Subcutaneous abdominal adipose tissue (tissue), 5 donors: ENCODE measurements around the gene AREG.

Experiments
- H3K27ac ChIP-seq: one replicate; pipeline ENCODE4 v1.7.0; 2013; ENCODE audit warnings: low read depth, mild to moderate bottlenecking, inconsistent platforms, low read length, moderate library complexity
- H3K27me3 ChIP-seq, 5 donors: one replicate each; pipeline ENCODE4 v1.7.0; 2013; ENCODE audit warnings: low read length in 5 of 5, inconsistent platforms in 1 of 5; ENCODE audit not compliant: control insufficient read depth in 5 of 5, insufficient read depth in 4 of 5
- H3K36me3 ChIP-seq, 5 donors: one replicate each; pipeline ENCODE4 v1.7.0; 2013; ENCODE audit warnings: low read length in 5 of 5; ENCODE audit not compliant: control insufficient read depth in 5 of 5, insufficient read depth in 5 of 5
- H3K4me1 ChIP-seq, 5 donors: one replicate each; pipeline ENCODE4 v1.7.0; 2013; ENCODE audit warnings: low read length in 5 of 5, mild to moderate bottlenecking in 3 of 5, moderate library complexity in 1 of 5; ENCODE audit not compliant: control insufficient read depth in 5 of 5, insufficient read depth in 5 of 5
- H3K4me3 ChIP-seq, 5 donors: one replicate each; pipeline ENCODE4 v1.7.0; 2013; ENCODE audit warnings: low read length in 5 of 5, low read depth in 1 of 5
- H3K9ac ChIP-seq, 5 donors: one replicate each; pipeline ENCODE4 v1.7.0; 2013; ENCODE audit warnings: low read length in 5 of 5, mild to moderate bottlenecking in 4 of 5, moderate library complexity in 3 of 5
- H3K9me3 ChIP-seq, 5 donors: one replicate each; pipeline ENCODE4 v1.7.0; 2013; ENCODE audit warnings: low read length in 5 of 5; ENCODE audit not compliant: control insufficient read depth in 5 of 5
- donor health status: healthy.
- donor health status: healthy.
- donor health status: healthy.
- donor health status: healthy.
- donor health status: healthy.

Gene AREG

DNA sequence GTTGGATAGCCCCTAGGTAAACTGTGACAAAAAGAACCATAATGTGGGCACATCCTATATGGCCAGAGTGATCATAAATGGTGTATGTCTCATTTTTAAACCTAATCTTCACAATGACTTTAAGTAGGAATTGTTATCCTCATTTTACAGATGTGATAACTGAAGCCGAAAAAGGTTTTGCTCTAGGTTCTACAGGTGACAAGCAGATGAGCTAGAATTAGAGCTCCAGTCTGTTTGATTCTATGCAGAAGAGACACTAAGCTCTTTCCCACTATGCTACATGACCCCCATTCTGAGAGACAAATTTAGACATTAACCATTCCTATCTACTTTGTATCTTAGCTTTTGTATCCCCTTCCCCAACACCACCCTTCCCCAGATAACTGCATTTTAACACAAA, 2.0 kb downstream of the AREG start:
- H3K4me3 ChIP-seq: no peak overlapping the region
- no peaks in the 10 kb centered on the region for H3K9me3 ChIP-seq
- no peaks in the 10 kb centered on the region for H3K36me3 ChIP-seq
- H3K27ac ChIP-seq: no peak overlapping the region
- no peak overlapping the region for H3K9ac ChIP-seq
- no peaks in the 10 kb centered on the region for H3K27me3 ChIP-seq
- H3K4me1 ChIP-seq: peaks cover 0 to 10% (median 7%) of the 10 kb centered on the region in 5 donors

DNA sequence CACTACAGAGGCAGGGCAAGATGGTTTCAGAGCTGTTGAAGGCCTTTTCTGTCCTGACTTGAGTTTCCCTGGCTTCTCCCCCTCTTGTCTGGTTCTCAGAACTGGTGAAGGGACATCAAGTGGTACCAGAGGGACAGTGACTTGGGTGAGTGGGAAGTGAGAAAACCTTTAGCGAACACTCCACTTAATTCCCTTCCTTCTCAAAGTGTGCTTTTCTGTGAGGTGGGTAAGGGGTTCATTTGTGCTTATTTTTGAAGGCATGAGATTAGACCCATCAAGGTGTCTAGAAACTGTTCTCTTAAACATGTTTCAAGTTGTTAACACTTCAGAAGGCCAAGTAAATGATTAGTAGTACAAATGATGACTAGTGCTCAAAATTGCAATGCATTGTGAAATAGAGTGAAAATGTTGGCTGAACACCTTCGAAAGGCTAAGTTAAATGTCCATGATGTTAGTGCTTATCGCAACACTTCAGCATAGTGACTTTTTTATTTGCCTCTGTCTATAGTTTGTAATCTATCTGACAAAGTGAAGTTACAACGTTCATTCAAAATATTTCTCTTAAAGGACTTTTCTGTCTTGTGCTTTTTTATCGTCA, 2.8 kb downstream of the AREG start:
- no peaks in the 10 kb centered on the region for H3K36me3 ChIP-seq
- H3K4me1 ChIP-seq: peaks cover 0 to 10% (median 7%) of the 10 kb centered on the region in 5 donors
- H3K27me3 ChIP-seq: no peaks in the 10 kb centered on the region
- H3K9ac ChIP-seq: no peak overlapping the region
- no peak overlapping the region for H3K27ac ChIP-seq
- H3K9me3 ChIP-seq: no peaks in the 10 kb centered on the region
- no peak overlapping the region for H3K4me3 ChIP-seq

DNA sequence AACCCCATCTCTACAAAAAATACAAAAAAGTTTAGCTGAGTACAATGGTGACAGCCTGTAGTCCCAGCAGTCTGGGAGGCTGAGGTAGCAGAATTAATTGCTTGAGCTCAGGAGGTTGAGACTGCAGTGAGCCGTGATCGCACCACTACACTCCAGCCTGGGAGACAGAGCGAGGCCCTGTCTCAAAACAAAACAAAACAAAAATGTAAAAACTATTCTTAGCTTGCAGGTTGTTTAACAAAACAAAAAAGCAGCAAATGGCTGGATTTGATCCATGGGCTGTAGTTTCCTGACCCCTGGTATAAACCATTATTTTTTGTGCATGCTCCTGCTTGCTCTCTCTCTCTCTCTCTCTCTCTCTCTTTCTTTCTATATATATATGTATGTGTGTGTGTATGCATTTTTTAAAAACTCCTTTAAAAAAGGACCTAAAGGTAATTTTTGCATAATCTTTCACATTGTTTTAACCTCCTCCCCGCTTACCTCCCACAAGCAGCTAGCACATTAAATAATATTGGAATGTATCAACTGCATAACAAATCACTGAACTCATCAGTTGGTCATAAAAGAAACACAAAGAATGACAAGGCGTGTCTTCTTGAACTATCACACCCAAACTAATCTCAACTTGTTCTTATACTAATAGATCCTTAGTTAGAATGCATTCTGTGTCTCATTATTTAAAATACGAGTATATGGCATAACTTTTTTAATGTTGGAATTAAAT, 4.8 kb downstream of the AREG start:
- Histone ChIP-seq H3K4me1 (peaks cover 0 to 7% (median 2%) of the 10 kb centered on the region in 5 donors), H3K9me3 (no peaks in the 10 kb centered on the region), H3K27me3 (no peaks in the 10 kb centered on the region), H3K36me3 (no peaks in the 10 kb centered on the region), H3K9ac (no peak overlapping the region), H3K27ac (no peak overlapping the region), H3K4me3 (no peak overlapping the region)

DNA sequence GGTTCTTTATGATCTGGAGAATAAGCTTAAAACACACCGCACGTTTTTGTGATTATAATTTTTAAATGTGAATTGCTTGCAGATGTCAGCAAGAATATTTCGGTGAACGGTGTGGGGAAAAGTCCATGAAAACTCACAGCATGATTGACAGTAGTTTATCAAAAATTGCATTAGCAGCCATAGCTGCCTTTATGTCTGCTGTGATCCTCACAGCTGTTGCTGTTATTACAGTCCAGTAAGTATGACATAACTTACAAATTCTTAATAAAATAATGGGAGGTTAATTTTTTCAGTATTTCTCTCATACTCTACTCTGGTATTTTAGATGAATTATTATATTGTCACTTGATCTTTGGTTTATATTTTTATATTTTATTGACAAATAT, 5.4 kb downstream of the AREG start:
- Histone ChIP-seq H3K36me3 (no peaks in the 10 kb centered on the region), H3K27me3 (no peaks in the 10 kb centered on the region), H3K9me3 (no peaks in the 10 kb centered on the region), H3K9ac (no peak overlapping the region), H3K27ac (no peak overlapping the region), H3K4me1 (peaks cover 0 to 5% (median 0%) of the 10 kb centered on the region in 5 donors), H3K4me3 (no peak overlapping the region)

DNA sequence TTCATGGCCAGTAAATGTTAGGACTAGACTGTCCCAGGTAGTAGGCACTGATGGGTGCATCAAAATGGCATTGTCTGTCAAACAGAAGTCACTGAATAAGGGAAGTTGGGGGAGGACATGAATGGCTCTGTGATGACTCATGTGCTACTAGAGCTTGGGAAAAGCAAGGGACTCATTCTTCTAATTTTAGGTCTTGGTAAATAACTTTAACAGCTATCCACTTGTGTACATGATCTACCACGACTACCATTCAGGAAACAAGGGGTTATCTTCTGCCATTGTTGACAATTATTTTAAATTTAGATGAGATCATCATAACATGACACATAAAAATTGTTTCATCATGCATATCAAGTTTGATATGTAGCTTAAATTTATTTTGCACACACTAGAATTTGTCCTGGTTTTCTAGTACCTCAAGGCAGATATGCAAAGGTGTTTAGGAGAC, 6.3 kb downstream of the AREG start:
- no peak overlapping the region for H3K9ac ChIP-seq

DNA sequence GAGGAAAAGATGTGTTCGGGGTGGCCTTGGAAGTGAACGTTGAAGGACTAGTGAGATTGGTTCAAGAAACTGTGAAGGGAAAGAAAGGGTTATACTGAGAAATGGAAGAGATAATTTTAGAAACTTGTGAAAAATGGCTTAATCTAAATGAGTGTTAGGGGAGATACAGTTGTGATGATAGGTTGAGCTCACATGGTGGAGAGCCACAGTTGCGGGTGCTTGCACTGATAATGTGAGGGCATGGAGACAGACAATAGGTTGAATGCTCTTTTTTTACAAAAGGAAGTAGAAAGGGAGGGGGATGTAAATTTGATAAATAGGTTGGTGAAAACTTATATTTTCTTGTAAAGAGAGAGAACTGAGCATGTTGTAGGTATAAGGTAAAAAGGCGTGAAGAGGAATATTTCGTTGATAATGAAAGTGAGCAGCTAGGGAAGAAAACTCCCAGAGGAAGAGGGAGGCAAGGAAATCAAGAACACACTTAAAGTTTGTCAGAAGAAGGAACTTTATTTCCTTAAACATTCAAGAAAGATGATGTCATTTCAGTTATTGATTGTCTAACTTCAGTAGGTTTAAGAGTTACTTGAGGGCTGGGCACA, 8.2 kb downstream of the AREG start:
- Histone ChIP-seq H3K9me3 (no peaks in the 10 kb centered on the region), H3K27me3 (no peaks in the 10 kb centered on the region), H3K4me1 (no peaks in the 10 kb centered on the region), H3K4me3 (no peak overlapping the region), H3K9ac (no peak overlapping the region), H3K27ac (no peak overlapping the region), H3K36me3 (no peaks in the 10 kb centered on the region)

More for the DNA sequence above, 6.3 kb downstream of the AREG start:
- Histone ChIP-seq H3K27me3 (no peaks in the 10 kb centered on the region), H3K4me1 (no peaks in the 10 kb centered on the region), H3K9me3 (no peaks in the 10 kb centered on the region), H3K36me3 (no peaks in the 10 kb centered on the region), H3K27ac (no peak overlapping the region), H3K4me3 (no peak overlapping the region)

DNA sequence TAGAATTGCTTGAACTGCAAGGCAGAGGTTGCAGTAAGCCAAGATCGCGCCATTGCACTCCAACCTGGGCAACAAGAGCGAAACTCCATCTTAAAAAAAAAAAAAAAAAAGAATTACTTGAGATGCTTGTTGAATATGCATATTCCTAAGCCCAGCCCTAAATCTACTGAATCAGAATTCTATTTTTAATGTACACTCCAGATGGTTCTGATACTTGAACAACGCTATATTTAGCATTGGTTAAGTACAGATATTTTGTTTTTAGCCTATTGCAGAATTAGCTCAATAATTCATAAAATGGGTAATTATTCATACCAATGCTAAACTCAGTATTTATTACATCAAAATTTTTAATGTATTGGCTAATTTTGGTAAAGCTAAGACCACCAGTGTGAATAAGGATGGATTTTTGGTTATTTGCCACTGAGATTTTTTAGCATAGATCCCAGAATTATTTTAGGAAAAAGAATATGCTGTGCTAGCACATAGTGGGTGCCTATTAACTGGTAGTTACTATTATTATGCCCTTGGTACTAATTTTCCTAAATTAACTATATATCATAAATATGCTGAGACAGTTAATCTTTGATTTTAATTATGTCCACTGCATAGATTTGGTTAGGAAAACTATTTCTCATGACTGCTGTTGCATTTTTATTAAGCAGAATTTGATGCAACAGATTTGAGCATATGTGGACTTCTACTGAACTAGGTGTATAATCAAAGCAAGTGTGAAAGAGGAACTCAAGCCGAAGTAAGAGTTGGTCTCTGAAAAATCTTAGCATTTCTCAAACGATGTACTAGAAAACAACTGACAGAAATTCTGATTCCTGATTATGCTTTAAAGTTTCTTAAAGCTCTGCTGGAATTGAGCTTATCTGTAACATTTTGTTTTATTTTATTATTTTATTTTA, 9.2 kb downstream of the AREG start:
- Histone ChIP-seq H3K9me3 (no peaks in the 10 kb centered on the region), H3K9ac (no peak overlapping the region), H3K36me3 (no peaks in the 10 kb centered on the region), H3K27me3 (no peaks in the 10 kb centered on the region), H3K27ac (no peak overlapping the region), H3K4me1 (no peaks in the 10 kb centered on the region), H3K4me3 (no peak overlapping the region)

DNA sequence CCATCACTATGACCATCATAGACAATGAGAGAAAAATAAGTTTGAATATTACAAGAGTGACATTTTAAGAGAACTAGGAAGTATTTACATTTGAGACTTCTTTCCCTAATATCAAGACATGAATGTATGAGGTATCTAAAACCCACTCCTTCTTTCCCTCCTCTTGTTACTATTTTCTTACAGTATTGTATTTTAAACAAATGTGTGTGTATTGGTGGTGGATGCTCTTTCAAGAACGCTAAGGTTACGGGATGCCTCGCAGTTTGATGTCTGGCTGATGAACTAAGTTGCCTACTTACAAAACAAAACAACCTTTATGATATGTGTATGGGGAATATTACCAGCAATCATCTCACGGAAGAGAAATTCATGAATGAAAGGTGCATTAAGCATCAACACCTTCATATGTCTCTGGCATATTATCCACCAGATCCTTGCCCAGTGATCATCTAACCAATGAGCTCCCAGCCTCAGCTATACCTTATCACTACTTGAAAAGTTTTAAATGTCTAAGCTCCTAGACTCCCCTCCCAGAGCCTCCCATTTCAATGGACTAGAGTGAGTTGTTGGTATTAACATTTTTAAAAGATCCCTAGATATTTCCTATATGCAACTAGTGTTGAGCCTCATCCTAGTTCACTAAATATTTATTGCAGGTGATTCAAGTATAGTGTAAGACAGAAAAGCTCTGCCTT, 10.6 kb downstream of the AREG start:
- H3K9ac ChIP-seq: no peak overlapping the region
- no peaks in the 10 kb centered on the region for H3K4me1 ChIP-seq
- no peak overlapping the region for H3K27ac ChIP-seq
- no peaks in the 10 kb centered on the region for H3K36me3 ChIP-seq
- H3K4me3 ChIP-seq: no peak overlapping the region
- H3K9me3 ChIP-seq: peaks cover 0 to under 1% (median 0%) of the 10 kb centered on the region in 5 donors
- no peaks in the 10 kb centered on the region for H3K27me3 ChIP-seq

DNA sequence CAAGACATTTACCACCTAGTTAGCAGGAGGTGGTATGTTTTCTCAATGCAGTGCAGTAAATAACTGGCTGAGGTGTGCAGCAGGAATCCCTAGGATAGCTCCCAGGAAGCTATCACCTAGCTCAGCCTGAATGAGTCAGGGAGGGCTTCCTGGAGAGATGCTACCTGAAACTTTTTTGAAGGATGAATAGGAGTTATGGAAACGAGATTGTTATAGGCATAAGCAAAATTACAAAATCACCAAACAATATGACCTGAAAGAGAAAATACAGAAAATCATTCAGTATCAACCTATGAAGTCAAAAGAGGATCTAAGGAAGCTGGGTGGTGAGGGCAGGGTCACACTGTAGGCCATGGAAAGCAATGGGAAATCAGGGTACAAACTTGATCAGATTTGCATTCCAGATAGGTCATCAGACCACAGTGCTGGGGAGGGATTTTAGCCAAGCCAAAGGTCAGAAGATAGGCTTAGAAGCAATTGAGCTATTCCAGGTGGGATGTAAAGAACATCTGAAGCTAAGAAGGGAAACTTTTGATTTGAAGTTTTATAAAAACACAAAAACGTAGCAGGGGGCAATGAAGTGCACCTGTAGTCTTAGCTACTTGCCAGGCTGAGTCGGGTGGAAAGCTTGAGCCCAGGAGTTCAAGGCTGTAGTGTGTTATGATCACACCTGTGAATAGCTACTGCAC, 11.3 kb downstream of the AREG start:
- no peak overlapping the region for H3K9ac ChIP-seq
- no peaks in the 10 kb centered on the region for H3K4me1 ChIP-seq
- no peak overlapping the region for H3K4me3 ChIP-seq
- H3K36me3 ChIP-seq: no peaks in the 10 kb centered on the region
- H3K27ac ChIP-seq: no peak overlapping the region
- H3K27me3 ChIP-seq: no peaks in the 10 kb centered on the region
- peaks cover 0 to 3% (median 0%) of the 10 kb centered on the region in 5 donors for H3K9me3 ChIP-seq
